ENCODE results near the gene RAMP1. TPM values are rescaled to one million over a fixed set of nuclear protein-coding genes. Genes with fewer than 3 reads are reported as not detected.

Gene RAMP1
- total RNA-seq, 1 experiment from 2014 or later = 35.8 TPM

DNA sequence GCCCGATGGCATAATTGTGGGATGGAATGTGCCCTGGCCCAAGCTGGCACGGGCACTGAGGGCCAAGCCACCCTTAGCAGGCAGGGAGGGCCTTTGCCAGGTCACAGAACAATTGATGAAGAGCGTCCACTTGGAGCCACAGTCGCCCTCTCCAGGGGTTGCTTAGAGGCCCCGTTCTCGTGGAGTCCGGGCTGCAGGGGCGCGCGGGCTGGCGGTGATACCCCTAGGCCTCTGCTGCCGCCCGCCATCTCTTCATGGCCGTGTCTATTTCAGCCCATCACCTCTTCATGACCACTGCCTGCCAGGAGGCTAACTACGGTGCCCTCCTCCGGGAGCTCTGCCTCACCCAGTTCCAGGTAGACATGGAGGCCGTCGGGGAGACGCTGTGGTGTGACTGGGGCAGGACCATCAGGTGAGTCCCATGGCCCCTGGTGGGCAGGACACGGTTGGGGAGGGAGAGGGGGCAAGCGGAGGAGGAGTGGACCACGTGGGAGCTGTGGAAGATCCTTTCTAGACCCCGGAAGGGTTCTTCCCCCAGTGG is 17.6 kb downstream of the RAMP1 start:
- DNase-seq (ENCODE audit: low read depth) = no peak

- no peak for DNase-seq (ENCODE audit: low read depth)
Measured at GRCh38 chr2:237877576-237878307, 18.3 kb downstream of the RAMP1 start.

- DNase-seq (ENCODE audit: low read depth) = no peak
Measured at GRCh38 chr2:237878321-237879057, 19.1 kb downstream of the RAMP1 start.

GRCh38 chr2:237879058-237879430 is 19.6 kb downstream of the RAMP1 start:
- no peak for DNase-seq (ENCODE audit: low read depth)

DNA sequence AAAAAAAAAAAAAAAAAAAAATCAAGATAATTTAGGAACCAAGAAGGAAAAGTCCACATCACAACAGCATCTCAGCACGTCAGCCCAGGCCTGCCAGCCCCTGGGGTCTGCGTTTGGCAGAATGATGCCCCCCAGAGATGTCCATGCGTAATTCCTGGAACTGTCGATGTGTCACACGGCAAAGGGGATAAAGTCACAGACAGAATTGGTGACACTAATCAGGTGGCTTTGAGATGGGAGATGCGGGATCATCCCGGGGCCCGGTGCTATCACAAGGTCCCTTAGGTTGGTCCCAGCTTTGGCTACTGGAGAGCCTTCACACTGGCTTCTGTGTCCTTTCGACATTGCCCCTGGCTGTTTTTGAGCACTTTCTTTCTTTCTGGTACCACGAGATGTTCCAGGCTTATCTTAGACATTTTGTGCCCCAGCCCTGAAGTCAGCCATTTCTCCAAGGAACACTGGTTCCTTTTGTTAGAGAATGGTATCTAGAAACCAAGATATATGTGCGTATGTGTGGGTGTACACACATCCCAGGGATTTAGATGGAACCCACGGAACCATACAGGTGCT is 20.7 kb downstream of the RAMP1 start:
- no peak for DNase-seq (ENCODE audit: low read depth)

- DNase-seq (ENCODE audit: low read depth) = no peak
Measured at GRCh38 chr2:237882510-237883481, 23.4 kb downstream of the RAMP1 start.

DNA sequence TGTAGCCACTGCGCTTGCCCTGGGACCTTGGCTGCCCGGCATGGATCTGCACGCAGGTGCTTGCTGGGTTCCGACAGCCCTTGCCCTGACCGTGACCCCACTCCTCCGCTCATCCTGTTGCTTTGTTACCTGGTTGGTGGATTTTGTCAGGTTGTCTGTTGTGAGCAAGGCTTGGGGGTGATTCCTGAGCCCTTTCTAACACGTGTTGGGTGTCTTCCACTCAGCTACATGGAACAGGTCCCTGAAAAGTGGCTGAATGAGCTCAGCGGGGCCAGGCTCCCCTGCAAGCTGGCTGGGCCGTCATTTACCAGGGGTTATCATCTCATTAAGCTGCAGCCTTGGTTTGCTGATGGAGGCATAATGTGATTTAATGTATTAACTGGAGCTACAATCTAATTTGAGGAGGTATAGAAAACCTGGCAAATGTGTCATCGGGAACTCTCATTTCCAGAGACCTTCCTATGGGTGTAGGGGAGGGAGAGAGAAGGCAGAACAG is 24.6 kb downstream of the RAMP1 start:
- DNase-seq (ENCODE audit: low read depth) = no peak

DNA sequence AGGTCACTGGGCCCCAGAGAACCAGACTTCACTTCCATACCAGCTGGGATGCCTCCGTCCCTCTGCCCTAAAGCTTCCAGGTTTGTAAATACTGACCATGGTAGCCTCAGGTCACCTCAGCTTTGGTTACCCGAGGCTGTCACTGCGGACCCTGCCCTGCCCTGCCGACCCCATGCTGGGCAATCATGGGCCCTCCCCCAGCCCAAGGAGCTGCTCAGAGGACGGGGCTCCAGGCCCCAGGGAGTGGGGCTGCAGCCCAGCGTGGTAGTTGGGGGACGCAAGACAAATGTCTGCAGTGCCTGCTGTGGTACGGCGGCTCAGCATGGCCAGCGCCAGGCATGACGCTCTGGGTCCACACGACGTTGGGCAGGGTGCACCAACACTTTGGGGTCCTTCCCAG is 25.3 kb downstream of the RAMP1 start:
- no peak for DNase-seq (ENCODE audit: low read depth)

GRCh38 chr2:237885111-237885930 is 25.9 kb downstream of the RAMP1 start:
- no peak for DNase-seq (ENCODE audit: low read depth)

- no peak for DNase-seq (ENCODE audit: low read depth)
Measured at GRCh38 chr2:237885931-237886684, 26.7 kb downstream of the RAMP1 start.

DNA sequence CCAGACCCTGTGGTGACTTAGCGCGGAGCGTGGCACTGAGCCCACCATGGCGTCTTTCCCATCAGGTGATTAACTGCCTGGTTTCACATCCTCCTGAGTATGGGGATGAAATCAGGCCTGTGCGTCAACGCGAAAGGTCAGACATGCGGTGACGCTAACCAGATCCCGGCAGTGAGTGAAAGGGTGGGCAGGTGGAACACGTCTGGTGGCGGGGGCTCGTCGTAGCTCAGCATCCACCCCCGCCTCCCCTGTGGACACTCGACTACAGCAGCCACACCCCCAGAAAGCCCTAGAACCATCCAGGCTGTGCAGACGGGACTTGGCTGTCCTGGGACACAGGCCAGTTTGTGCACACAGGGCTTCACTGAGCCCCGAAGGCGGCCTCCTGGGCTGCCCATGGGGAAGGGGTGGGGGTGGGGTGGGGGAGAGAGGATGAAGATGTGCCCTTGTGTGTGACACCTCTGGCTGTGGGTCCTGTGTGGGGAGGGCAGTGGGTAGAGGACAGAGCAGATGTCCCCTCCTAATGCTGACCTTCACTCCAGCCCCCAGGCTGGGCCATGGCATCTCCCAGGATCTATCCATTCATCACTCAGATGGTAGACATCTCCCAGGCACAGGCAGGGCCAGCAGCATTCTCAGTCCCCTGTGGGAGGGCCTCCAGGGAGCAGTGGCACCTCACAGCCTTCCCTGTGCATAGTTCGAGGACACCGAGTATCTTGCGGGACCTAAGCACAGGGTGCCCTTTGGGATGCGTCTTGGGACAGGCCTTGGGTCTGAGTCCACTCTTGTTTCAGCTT is 27.5 kb downstream of the RAMP1 start:
- DNase-seq (ENCODE audit: low read depth) = no peak

- DNase-seq (ENCODE audit: low read depth) = peak; percentile 66
Measured at GRCh38 chr2:237888389-237888788, 29.0 kb downstream of the RAMP1 start.

DNA sequence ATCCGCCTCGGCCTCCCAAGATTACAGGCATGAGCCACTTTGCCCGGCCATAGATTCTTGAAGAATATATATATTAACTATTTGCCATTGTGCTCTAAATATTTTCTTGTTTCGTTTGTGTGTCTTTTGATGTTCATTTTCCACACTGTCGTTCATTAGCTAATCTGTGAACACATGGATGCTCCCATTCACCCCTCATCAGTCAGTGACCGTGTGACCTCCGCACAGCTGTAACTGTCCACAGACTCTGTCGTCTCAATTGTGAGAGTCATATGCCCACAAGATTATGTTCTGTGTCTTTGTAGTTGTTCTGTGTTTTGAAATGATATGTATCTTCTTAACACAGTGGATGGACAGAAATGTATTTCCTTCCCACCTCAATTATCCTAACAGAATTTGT is 29.6 kb downstream of the RAMP1 start:
- no peak for DNase-seq (ENCODE audit: low read depth)

- DNase-seq (ENCODE audit: low read depth) = no peak
Measured at GRCh38 chr2:237889811-237890210, 30.4 kb downstream of the RAMP1 start.

DNA sequence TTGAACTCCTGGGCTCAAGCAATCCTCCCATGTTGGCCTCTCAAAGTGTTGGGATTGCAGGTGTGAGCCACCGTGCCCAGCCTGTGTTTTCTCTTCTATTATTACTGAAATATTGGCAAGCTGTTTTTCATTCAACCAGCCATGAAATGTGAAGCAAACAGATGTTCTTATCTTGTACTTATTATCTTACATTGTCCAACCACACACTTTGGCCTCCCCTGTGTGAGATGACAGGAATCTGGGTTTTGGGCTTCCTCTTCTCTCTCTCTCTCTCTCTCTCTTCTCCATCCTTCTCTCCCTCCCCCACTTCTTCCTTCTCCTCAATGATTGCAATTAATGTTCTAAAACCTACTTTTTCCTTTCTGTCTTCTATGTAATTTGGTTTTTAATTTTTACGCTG is 33.1 kb downstream of the RAMP1 start:
- DNase-seq (ENCODE audit: low read depth) = no peak

DNA sequence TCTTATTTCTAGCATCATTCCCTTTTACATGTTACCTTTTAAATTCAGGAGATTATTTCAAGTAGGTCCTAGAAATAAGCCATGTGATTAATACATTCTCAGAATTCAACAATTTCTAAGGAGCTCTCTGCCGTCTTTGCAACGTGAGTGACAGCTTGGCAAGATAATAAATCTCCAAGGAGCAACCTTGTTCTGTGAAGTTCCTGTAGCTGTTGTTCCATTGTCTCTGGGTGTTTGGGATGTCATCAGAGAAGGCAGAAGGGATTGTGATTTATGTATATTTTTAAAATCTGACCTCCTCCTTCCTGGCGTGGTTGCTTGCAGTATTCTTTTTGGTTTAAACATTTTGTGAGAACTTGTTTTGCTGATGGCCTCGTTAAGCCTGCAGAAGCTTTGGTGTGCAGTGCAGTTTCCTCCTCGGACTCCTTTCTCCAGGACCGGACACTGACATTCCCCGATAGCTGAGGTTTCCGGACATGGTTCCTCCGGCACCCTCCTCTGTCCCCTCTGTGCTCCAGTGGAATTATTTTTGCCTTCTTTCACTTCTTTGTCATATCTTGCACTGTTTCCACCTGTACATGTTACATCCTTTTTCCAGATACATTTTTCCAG is 33.7 kb downstream of the RAMP1 start:
- DNase-seq (ENCODE audit: low read depth) = no peak

DNA sequence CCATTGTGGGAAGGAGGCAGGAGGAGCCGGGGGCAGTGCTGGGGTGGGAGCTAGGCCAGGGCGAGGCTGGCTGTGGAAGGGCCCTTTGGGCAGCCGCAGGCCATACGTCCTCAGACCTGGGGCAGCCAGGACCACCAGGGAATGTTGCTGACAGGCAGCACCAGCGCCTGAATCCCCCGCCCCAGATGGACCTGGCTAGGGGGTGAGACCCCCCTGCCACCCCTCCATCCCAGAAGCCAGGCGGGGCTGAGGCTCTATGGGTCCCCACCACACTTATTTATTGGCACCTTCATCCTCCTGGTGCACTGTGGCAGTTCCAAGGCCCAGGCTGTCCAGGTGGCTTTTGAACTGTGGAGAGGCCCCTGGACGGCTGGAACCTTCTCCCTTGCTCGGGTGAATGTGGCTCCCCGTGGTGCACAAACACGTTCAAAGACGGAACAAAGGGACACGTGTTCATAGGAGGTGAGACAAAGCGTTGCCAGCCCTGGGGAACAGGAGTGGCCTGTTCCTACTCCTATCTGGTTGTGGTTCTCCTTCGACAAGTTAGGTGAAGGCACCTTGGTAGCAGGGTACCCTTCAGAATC is 35.1 kb downstream of the RAMP1 start:
- no peak for DNase-seq (ENCODE audit: low read depth)

DNA sequence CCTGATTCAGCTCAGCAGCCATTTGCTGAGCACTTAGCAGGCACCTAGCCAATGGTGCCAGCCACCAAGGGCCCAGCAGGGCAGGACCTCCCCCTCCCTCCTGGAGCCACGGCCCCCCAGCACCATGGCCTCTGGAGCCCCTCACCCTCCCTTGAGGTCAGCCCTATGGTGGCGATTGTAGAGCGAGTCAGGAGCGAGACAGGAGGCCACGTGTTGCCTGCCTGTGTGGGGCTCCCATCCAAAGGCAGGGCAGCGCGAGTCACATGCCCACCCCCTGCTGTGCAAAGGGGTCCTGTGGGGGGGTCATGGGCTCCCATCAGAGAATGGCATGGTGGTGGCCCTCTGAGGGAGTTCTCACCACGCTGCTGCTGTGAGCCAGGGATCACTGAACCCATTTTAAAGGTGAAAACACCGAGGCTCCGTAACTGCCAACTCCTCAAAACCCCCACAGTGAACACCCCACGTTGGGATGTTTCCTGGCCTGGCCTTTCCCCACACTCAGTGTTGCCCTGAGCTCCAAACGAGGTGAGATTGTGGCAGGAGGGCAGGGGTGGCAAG is 35.6 kb downstream of the RAMP1 start:
- no peak for DNase-seq (ENCODE audit: low read depth)

Data from M059J (cell line).